ENCODE data around the gene TSKS.

Gene TSKS

DNA sequence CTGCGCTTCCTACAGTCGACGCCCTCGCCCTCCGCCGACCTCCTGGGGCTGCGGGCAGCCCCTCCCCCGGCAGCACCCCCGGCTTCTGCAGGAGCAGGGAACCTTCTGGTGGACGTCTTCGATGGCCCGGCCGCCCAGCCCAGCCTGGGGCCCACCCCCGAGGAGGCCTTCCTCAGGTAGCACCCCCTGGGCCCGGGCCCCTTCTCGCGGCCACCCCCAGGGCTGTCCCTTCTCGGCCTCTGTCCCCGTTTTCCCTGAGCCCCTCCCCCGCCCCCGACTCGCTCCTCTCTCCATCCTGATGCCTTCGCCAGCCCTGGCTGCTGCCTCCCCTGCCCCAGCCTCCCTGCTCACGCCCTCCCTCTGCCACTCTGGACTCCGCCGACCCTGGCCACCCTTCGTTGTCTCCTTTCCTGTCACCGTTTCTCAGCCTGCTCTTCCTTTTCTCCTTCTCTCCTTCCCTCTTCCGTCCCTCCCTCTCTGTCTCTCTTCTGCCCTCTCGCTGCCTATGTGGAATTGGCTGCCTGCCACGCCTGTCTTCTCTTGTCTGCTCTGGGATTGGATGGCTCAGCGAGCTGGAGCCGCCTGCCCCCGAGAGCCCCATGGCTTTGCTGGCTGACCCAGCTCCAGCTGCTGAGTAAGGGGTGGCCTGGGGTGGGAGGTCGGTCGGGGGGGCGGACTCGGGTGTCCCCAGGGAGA, 39.0 kb upstream of the TSKS start:
- TF ChIP-seq, protein P1, sequence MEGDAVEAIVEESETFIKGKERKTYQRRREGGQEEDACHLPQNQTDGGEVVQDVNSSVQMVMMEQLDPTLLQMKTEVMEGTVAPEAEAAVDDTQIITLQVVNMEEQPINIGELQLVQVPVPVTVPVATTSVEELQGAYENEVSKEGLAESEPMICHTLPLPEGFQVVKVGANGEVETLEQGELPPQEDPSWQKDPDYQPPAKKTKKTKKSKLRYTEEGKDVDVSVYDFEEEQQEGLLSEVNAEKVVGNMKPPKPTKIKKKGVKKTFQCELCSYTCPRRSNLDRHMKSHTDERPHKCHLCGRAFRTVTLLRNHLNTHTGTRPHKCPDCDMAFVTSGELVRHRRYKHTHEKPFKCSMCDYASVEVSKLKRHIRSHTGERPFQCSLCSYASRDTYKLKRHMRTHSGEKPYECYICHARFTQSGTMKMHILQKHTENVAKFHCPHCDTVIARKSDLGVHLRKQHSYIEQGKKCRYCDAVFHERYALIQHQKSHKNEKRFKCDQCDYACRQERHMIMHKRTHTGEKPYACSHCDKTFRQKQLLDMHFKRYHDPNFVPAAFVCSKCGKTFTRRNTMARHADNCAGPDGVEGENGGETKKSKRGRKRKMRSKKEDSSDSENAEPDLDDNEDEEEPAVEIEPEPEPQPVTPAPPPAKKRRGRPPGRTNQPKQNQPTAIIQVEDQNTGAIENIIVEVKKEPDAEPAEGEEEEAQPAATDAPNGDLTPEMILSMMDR (conservative IDR thresholded peaks at IDR 0.05), result no peak
- TF ChIP-seq ZFX (IDR thresholded peaks at IDR 0.05), result no peak
- no peak overlapping the region for H3K27ac ChIP-seq

DNA sequence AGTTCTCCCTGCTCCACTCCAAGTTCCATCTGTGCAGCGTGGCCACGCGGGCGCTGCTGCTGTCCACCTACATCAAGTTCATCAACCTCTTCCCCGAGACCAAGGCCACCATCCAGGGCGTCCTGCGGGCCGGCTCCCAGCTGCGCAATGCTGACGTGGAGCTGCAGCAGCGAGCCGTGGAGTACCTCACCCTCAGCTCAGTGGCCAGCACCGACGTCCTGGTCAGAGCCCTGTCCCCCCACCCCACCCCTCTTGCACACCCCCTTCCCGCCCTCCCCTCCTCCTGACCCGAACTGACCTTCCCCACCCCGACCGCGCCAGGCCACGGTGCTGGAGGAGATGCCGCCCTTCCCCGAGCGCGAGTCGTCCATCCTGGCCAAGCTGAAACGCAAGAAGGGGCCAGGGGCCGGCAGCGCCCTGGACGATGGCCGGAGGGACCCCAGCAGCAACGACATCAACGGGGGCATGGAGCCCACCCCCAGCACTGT, 38.3 kb upstream of the TSKS start:
- H3K27ac ChIP-seq, result no peak overlapping the region
- no peak for TF ChIP-seq ZFX (IDR thresholded peaks at IDR 0.05)
- TF ChIP-seq, protein P1 (conservative IDR thresholded peaks at IDR 0.05), result no peak

DNA sequence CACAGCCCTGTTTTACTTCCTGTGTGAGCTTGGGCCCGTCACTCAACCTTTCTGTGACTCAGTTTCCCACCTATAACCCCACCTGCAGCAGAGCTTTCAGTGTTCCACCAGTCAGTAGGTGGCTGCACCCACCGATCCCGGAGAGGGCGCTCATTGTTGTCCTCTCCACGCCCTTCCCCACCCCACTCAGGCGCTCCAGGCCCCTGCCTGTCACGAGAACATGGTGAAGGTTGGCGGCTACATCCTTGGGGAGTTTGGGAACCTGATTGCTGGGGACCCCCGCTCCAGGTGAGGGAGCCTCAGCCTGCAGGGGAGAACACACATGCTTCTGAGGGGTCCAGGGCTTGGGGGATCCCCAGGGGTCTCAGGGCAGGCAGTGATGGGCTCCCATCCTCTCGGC, 37.7 kb upstream of the TSKS start:
- TF ChIP-seq, protein P1 (conservative IDR thresholded peaks at IDR 0.05), result no peak
- TF ChIP-seq ZFX (IDR thresholded peaks at IDR 0.05), result no peak
- no peak overlapping the region for H3K27ac ChIP-seq

DNA sequence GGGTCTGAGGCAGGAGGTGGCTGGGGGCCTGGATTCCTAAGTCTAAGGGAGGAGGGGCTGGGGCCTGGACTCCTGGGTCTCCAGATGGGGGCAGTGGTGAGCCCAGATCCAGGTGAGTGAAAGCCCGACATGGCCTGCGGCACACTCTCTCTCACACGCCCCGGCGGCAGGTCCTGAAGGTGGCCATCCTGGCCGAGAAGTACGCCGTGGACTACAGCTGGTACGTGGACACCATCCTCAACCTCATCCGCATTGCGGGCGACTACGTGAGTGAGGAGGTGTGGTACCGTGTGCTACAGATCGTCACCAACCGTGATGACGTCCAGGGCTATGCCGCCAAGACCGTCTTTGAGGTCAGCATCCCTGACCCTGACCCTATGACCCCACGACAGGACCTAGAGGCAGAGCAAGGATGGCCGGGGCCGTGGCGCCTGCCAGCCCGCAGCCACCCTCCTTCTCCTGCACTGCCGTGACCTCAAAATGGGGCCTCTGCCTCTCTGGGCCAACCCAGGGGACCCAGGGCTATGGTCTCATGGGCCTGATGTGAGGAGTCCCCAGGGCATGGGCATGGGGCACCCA, 36.8 kb upstream of the TSKS start:
- no peak for TF ChIP-seq ZFX (IDR thresholded peaks at IDR 0.05)
- TF ChIP-seq, protein P1 (conservative IDR thresholded peaks at IDR 0.05), result no peak
- no peak overlapping the region for H3K27ac ChIP-seq

DNA sequence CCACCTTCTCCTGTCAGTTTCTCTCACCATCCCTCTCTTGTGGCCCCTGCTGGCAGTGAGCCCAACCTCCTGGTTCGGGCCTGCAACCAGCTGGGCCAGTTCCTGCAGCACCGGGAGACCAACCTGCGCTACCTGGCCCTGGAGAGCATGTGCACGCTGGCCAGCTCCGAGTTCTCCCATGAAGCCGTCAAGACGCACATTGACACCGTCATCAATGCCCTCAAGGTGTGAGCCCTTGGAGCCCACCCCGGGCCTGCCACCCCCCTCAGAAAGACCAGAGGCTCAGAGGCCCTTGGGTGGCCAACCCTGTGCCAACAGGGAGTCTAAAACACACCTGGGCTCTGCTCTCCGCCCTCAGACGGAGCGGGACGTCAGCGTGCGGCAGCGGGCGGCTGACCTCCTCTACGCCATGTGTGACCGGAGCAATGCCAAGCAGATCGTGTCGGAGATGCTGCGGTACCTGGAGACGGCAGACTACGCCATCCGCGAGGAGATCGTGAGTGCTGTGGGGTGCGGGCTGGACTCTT, 36.2 kb upstream of the TSKS start:
- TF ChIP-seq, protein P1 (conservative IDR thresholded peaks at IDR 0.05), result no peak
- no peak for TF ChIP-seq ZFX (IDR thresholded peaks at IDR 0.05)
- no peak overlapping the region for H3K27ac ChIP-seq

DNA sequence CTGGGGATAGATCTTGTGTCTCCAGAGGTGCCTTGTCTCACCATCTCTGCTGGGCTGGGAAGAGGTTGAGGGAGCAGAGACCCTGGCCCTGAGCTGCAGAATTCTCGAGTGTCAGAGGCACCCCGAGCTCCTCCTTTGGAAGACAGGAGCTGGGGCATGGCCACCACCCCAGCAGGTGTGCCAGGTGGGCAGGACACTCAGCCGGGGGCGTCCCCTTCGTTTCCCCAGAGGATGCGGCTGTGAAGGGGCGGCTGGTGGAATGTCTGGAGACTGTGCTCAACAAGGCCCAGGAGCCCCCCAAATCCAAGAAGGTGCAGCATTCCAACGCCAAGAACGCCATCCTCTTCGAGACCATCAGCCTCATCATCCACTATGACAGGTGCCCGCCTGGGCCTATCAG, 35.5 kb upstream of the TSKS start:
- no peak for TF ChIP-seq ZFX (IDR thresholded peaks at IDR 0.05)
- TF ChIP-seq, protein P1 (conservative IDR thresholded peaks at IDR 0.05), result no peak
- H3K27ac ChIP-seq, result no peak overlapping the region

DNA sequence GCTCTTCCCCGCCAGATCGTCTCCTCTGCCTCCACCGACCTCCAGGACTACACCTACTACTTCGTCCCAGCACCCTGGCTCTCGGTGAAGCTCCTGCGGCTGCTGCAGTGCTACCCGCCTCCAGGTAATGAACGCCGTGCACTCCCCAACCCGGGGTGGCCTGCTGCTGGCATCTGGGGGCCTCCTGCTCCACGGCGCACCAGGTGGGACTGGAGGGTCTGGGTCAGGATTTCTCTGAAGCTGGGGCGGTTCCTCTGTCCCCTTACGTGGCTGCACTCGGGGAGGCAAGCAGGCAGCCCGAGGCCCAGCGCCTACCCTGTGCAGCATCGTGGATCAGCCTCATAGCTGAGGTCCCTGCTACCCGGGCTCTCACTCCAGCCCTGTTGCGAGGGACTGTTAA, 32.5 kb upstream of the TSKS start:
- TF ChIP-seq, protein P1 (conservative IDR thresholded peaks at IDR 0.05), result no peak
- no peak for TF ChIP-seq ZFX (IDR thresholded peaks at IDR 0.05)
- H3K27ac ChIP-seq, result no peak overlapping the region
